Right ventricle myocardium inferior (tissue), 1 donor: ENCODE results near the gene ZNF692. TPM values are rescaled to one million over a fixed set of nuclear protein-coding genes. Genes with fewer than 3 reads are reported as not detected.

Source experiments
- ATAC-seq: fragments of 200-7000 bp; cut with Tn5 transposase; one replicate; pipeline ENCODE4 v1.9.1; 2020; ENCODE audit warnings: mild to moderate bottlenecking, moderate library complexity
- DNase-seq: peaks from one replicate; pipeline ENCODE4 v3.0.0; 2021; ENCODE audit errors: missing footprints
- intact Hi-C: fragments of 100-400 bp; cut with DNase I; formaldehyde crosslinking; loops from one replicate; pipeline ENCODE4 v1.11.0; 2022
- total RNA-seq: library from RNA; stranded (reverse); fragmentation: NEBNext Ultra II Directional; extraction: Animal tissue kit (Norgen Biotek cat#: 25700); gene quantifications from one replicate; pipeline ENCODE4 v1.2.1, GENCODE V29; 2021
- donor health status: DM: no; HTN: yes; CAD: no; lungs with severe emphysema.

Gene ZNF692
- total RNA-seq, 1 donor from 2014 or later: 20.8 TPM

DNA sequence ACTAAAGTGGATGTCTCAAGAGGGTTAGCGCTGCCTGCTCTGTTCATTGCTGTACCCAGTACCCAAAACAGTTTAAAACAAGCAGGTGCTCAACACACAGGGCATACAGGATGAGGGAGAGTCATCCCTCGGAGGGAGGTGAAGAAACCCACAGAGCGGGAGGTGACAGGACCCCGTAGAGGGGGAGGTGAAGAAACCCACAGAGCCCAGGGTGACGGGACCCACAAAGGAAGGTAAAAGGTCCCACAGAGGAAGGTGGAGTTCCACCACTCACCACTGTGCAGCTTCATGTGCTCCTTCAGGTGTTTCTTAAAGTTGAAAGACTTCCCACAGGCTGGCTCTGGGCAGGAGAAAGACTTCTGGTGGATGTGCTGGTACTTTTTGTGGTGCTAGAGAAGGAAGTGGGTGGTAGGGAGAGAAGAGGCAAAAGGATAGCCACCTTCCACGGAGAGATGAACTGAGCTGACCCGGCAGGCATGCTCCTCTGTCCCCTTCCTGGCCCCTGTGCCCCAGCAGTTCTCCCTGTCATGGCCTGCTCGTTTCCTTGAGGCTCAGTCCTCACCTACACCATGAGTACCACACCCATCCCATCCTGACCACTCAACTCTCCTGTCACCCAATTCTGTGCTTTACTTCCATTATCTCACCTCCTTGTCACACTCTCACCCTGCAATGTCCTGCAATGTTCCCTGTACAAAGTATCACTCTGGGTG lies 5.1 kb downstream of the ZNF692 start:
- ATAC-seq: no peak
- DNase-seq: no peak
- intact Hi-C loops: no loop called here

- DNase-seq: no peak
- intact Hi-C loops: no loop called here
- ATAC-seq: no peak
Measured at GRCh38 chr1:248852481-248853405, 6.1 kb downstream of the ZNF692 start.

DNA sequence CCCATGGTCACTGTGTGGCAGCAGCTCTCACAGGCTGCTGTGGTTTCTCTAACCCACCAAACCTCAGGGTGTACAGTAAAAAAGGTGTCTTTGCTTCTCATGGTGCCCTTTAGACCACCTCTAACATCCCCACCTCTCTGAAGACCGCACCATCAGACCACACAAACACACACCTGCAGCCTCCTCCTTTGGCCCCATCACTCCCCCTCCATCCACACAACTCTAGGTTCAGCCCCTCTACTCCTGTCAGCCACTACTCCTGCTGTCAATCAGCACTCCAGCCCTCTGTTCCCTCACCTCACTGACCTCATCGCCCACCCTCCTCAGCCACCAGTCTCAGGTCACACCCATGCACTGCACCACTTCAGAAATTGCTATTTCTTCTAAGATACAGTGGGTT lies 7.5 kb downstream of the ZNF692 start:
- ATAC-seq (no peak), DNase-seq (no peak)
- intact Hi-C loops: no loop called here

DNA sequence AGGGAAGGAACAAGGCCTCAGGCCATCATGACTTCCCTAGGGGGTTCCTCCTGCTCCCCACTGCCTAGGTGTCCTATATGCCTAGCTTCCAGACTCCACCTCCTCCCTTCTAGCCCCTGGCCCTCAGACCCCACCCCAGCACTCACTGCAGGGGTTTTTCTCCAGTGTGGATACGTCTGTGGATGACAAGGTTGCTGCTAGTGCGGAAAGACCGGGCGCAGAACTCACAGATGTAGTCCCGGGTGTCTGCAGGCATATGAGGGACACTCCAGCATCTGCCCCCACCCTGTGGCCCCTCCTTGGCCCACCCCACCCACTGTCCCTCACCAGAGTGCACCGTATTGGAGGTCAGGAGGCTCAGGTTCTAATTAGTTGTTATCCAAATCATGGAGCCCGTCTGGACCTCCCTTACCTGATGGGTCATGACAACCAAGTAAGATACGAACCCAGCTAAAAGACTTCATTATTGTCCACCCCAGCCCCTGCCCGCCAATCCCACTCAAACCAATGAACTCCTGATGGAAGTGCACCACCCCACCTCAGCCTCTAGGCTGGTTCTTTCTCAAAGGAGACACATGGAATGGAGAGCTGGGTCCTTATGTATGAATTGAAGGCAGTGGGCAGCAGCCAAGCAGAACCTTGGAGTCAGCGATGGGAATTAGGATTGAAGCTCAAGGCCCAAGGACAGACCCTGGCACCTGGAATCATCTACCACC lies 8.2 kb downstream of the ZNF692 start:
- ATAC-seq (no peak), DNase-seq (no peak)
- intact Hi-C loops: no loop called here

- DNase-seq (no peak), ATAC-seq (no peak)
- intact Hi-C loops: no loop called here
Measured at GRCh38 chr1:248850124-248850523, 8.8 kb downstream of the ZNF692 start.

DNA sequence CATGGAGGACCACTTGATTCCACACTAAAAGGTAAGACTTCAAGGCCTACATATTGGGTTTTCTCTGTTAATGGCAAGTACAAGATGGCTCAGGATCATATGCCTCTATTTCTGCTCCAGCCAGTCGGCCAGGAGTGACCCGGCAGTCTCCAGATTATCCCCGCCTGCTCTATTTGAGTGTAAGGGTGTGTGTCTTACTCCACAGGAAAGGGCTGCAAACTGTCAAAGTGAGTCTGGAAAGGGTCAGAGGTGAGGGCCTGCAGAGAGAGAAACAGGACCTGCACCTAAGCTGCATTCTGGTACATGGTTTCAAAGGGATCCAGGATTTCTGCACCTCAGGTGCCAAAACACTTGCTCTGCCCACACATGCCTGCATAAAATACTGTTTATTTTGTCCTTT lies 9.2 kb downstream of the ZNF692 start:
- DNase-seq (no peak), ATAC-seq (no peak)
- intact Hi-C loops: no loop called here

DNA sequence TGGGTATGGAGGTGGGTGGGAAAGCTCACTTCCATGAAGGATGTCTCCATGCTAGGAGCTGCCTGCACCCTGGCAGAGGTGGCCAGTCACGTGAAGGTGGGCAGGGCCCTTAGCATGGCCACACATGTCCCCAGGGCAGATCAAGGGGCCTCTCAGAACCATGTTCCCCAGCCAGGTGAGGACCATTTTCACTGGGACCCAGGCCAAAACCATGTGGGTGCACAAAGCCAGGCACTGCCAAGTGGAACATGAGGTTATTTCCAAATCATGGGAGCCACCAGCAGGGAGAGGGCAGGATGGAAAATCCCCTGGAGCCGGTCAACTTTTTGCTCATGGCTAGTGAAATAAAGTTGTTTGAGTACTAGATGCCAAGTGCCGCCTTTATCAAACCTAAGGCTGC lies 9.7 kb downstream of the ZNF692 start:
- ATAC-seq: no peak
- no peak for DNase-seq
- intact Hi-C loops: no loop called here

GRCh38 chr1:248848602-248849001 lies 10.3 kb downstream of the ZNF692 start:
- intact Hi-C loops: no loop called here
- no peak for ATAC-seq
- DNase-seq: no peak

DNA sequence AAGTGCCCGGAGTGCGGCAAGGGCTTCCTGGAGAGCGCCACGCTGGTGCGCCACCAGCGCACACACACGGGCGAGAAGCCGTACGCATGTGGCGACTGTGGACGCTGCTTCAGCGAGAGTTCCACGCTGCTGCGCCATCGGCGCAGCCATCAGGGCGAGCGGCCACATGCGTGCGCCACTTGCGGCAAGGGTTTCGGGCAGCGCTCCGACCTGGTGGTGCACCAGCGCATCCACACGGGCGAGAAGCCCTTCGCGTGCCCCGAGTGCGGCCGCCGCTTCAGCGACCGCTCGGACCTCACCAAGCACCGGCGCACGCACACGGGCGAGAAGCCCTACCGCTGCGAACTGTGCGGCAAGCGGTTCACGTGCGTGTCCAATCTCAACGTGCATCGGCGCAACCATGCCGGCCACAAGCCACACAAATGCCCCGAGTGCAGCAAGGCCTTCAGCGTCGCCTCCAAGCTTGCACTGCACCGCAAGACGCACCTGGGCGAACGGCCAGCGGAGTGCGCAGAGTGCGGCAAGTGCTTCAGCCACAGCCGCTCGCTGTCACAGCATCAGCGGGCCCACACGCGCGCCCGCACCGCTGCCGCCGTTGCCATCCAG lies 10.8 kb downstream of the ZNF692 start:
- DNase-seq (no peak), ATAC-seq (no peak)
- intact Hi-C loops: no loop called here

GRCh38 chr1:248847181-248847955 lies 11.5 kb downstream of the ZNF692 start:
- intact Hi-C loops: no loop called here
- no peak for DNase-seq
- ATAC-seq: no peak

- no peak for DNase-seq
- no peak for ATAC-seq
- intact Hi-C loops: no loop called here
Measured at GRCh38 chr1:248844526-248844925, 14.4 kb downstream of the ZNF692 start.

- intact Hi-C loops: no loop called here
- ATAC-seq (no peak), DNase-seq (no peak)
Measured at GRCh38 chr1:248843687-248844086, 15.2 kb downstream of the ZNF692 start.

DNA sequence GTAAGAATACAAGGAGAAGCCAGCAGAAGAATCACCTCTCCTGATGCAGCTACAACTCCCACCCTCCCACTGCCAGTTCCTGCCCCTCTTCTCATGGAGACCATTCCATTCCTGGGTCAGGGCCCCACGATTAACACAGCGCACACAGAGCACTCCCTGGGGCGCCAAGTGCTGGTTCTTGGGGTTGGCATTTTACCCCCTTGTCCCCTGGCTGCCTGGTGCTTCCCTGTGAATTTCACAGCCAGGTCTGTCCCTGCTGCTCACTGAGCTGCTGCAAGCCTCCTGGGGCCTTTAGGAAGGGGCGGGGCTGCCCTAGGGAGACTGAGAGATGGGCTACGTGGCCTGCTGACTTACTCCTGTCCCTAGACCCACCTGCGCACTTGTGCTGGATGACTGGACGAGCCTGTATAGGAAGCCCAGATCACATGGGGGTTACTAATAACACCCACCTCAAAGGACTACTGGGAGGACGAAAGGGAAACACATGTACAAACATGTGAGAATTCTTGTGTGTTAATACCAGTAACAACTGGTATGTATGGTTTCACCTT lies 16.0 kb downstream of the ZNF692 start:
- no peak for DNase-seq
- intact Hi-C loops: no loop called here
- no peak for ATAC-seq

DNA sequence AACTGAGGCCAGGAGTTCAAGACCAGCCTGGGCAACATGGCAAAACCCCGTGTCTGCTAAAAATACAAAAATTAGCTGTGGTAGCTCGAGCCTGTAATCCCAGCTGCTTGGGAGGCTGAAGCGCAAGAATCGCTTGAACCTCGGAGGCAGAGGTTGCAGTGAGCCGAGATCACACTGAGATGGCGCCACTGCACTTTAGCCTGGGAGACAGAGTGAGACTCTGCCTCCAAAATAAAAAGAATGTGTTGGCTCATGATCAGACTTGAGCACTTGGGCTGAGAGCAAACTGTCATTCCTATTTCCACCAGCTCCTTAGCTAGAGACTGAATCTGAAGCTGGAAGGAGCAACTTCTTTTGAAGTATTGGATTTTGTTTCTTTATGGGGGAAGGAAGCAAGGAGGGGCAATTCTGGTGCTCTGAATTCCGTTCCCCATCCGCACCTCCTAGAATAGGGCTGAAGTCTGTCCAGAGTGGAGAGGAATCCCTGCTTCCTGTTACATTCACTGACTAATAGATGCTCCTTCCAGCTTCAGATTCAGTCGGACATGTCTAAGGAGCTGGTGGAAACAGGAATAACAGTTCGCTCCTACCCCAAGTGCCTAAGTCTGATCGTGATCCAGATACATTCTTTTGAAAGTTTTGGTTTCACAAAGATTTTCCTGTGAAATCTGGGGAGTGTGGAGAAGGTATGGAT lies 17.0 kb downstream of the ZNF692 start:
- intact Hi-C loops: no loop called here
- DNase-seq (no peak), ATAC-seq (no peak)

- intact Hi-C loops: no loop called here
- DNase-seq: no peak
- no peak for ATAC-seq
Measured at GRCh38 chr1:248840946-248841345, 17.9 kb downstream of the ZNF692 start.

- intact Hi-C loops: loop anchor here (2.0 kb wide), 1 partner anchor 68 kb away; the partner anchor contains the start of gene PGBD2
- DNase-seq (no peak), ATAC-seq (no peak)
Measured at GRCh38 chr1:248839168-248839555, 19.7 kb downstream of the ZNF692 start.

DNA sequence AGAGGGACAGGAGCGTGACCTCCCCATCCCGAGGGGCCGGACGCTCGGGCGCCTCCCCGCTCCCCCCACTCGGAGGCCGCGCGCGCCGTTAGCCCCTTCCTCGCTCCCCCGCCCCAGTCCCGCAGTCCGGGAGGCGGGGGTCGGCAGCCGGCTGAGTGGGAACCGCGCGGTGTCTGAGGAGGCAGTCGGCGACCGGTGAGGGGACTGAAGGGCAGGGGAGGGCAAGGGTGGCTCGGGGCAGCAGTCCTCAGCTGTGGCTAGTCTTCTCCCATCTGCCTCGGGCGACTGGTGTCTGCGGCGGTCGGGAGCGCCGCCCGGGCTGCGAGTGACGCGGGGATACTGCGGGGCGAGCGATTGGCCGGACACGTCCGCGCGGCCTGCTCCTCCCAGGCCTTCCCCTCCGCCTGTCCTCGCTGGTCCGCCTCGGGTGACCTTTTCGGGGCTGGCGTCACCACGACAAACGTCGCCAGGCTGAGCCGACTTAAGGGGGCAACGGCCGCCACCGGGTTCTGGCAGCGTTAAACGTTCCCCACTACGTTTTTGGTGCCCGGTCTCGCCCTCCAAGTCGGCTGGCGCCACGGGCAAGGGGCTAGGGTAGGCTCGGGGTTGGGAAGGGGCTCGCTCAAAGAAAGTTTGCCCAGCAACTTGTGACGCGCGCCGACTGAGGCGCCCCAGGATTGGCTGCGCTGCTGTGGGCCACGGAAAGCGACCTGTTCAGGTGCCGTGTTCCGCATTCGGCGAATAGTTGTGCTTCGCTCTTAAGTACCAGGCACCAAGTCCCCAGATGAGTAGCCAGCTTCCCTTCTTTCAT lies 20.3 kb downstream of the ZNF692 start:
- intact Hi-C loops: loop anchor here (1.0 to 2.0 kb wide), 4 partner anchors 12 to 68 kb away; partner anchors contain the start of gene PGBD2
- DNase-seq: peak; percentile 96
- ATAC-seq: peak; percentile 89
